Nephron (organoid): ENCODE measurements around the gene PCBP3.
A peak's percentile ranks its signal among the peaks of the same experiment; 100 is the strongest.

Source experiments
- H3K27ac Mint-ChIP-seq, 3 experiments: 2 replicates each; pipeline ENCODE4 v1.8.0; 2020; ENCODE audit warnings: mixed read lengths in 3 of 3, mild to moderate bottlenecking in 2 of 3, moderate library complexity in 1 of 3
- H3K27me3 Mint-ChIP-seq: 2 replicates; pipeline ENCODE4 v1.8.0; 2021; ENCODE audit warnings: low read depth, mild to moderate bottlenecking, moderate library complexity, mixed read lengths
- H3K36me3 Mint-ChIP-seq: 2 replicates; pipeline ENCODE4 v1.8.0; 2020; ENCODE audit warnings: low read depth, mixed read lengths
- H3K4me1 Mint-ChIP-seq: 2 replicates; pipeline ENCODE4 v1.8.0; 2020; ENCODE audit warnings: mixed read lengths
- H3K4me3 Mint-ChIP-seq, 3 experiments: 2 replicates each; pipeline ENCODE4 v1.8.0; 2020; ENCODE audit warnings: mild to moderate bottlenecking in 3 of 3, mixed read lengths in 3 of 3, moderate library complexity in 2 of 3
- H3K9me3 Mint-ChIP-seq: 2 replicates; pipeline ENCODE4 v1.8.0; 2020; ENCODE audit warnings: mixed read lengths
- CTCF ChIP-seq, 3 experiments: fragments of 200-600 bp; sonication (generic); IDR thresholded peaks; one replicate each; pipeline ENCODE4 v1.5.0; 2021; ENCODE audit warnings: antibody characterized with exemption in 3 of 3; ENCODE audit not compliant: unreplicated experiment in 3 of 3

The PCBP3 gene

DNA sequence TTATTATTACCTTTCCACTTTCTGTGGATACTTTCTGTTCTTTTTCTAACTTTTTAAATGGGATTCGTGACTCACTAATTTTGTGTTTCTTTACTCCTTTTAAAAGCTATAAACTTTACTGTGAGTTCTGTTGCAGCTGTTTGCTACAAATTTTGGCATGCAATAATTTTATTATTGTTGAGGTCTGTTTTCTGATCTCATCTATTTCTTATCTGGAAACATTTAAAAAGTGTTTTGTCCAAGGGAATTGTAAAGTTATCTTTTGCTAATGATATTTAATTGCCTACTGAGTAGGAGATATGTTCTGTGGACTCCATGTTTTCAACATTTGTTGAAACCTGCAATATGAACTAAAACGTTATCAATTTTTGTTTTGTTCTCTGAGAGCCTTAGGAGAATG, 199.9 kb downstream of the PCBP3 start:
- H3K27ac Mint-ChIP-seq = no peak overlapping the region
- H3K4me3 Mint-ChIP-seq = no peak overlapping the region
- H3K36me3 Mint-ChIP-seq = peaks cover 14% of the 10 kb centered on the region
- no peak for TF ChIP-seq CTCF (IDR thresholded peaks at IDR 0.05; ENCODE audit: unreplicated experiment in 3 of 3)
- peaks cover 37% of the 10 kb centered on the region for H3K9me3 Mint-ChIP-seq
- peaks cover 13% of the 10 kb centered on the region for H3K27me3 Mint-ChIP-seq
- H3K4me1 Mint-ChIP-seq = peaks cover 29% of the 10 kb centered on the region

DNA sequence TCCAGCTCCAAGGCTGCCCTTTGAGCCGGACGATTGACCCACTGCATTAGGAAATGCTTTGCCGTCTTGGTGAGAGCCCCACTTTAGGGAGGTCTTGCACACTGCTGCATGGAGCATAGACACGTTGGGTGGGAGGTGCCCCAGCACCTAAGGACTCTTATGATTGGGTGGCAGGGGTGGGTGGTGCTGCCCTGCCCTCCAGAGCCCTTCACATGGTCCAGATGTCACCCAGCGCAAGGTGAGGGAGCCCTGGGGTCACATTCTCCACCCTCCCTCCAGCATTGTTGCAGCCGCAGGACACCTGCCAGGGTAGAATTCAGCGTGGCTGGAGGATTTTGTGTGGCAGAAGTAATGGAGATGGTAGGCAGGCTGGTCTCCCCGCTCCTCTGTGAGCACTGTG, 200.7 kb downstream of the PCBP3 start:
- Mint-ChIP-seq H3K4me3 (no peak overlapping the region), H3K27ac (no peak overlapping the region), H3K36me3 (peaks cover 10% of the 10 kb centered on the region), H3K27me3 (peaks cover 15% of the 10 kb centered on the region), H3K4me1 (peaks cover 31% of the 10 kb centered on the region), H3K9me3 (peaks cover 33% of the 10 kb centered on the region)
- TF ChIP-seq CTCF (IDR thresholded peaks at IDR 0.05; ENCODE audit: unreplicated experiment in 3 of 3) = no peak

- Mint-ChIP-seq H3K36me3 (peaks cover 10% of the 10 kb centered on the region), H3K27ac (no peak overlapping the region), H3K4me1 (peaks cover 31% of the 10 kb centered on the region), H3K27me3 (peaks cover 15% of the 10 kb centered on the region), H3K4me3 (no peak overlapping the region), H3K9me3 (peaks cover 29% of the 10 kb centered on the region)
- TF ChIP-seq CTCF (IDR thresholded peaks at IDR 0.05; ENCODE audit: unreplicated experiment in 3 of 3) = no peak
Measured at GRCh38 chr21:45845063-45845769, 201.7 kb downstream of the PCBP3 start.

- peaks cover 26% of the 10 kb centered on the region for H3K9me3 Mint-ChIP-seq
- TF ChIP-seq CTCF (IDR thresholded peaks at IDR 0.05; ENCODE audit: unreplicated experiment in 3 of 3) = no peak
- no peak overlapping the region for H3K4me3 Mint-ChIP-seq
- H3K36me3 Mint-ChIP-seq = peaks cover 10% of the 10 kb centered on the region
- no peak overlapping the region for H3K27ac Mint-ChIP-seq
- peaks cover 15% of the 10 kb centered on the region for H3K27me3 Mint-ChIP-seq
- peaks cover 31% of the 10 kb centered on the region for H3K4me1 Mint-ChIP-seq
Measured at GRCh38 chr21:45845770-45846090, 202.2 kb downstream of the PCBP3 start.

DNA sequence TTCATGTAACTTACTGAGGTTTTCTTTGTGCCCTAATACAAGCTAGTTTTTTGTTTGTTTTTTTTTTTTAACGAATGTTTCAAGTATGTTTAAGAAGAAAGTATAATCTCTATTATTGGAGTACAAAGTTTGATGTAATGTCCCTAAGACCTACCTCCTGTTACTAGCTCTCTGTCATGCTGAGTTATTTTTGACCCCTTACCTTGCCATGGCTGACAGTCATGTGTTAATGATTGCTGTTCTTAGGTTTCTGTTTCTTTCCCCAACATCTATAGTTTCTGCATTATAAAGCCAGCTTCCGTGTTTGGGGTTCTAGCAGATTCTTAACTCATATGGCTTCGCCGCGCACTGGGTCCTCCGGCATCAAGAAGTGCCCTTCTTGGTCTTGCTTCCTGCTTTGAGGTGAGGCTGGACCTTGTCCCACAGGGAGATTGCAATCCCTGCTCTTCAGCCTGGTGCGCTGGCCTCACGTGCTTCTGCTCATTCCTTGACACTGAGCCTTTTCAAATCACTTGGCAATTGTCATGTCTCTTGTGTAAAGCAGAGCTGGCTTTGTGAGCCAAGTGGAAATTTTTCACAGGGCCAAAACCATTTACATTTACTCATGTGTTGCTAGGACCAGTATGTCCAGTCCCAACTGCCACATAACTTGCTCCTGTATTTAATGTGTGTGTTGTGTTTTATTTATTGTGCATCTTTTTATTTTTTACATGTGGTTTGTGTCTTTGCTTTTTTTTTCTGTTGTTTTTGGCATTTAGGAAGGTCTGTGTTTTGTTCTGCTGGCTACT, 203.0 kb downstream of the PCBP3 start:
- TF ChIP-seq CTCF (IDR thresholded peaks at IDR 0.05; ENCODE audit: unreplicated experiment in 3 of 3) = no peak
- no peak overlapping the region for H3K4me3 Mint-ChIP-seq
- H3K9me3 Mint-ChIP-seq = peaks cover 18% of the 10 kb centered on the region
- peaks cover 31% of the 10 kb centered on the region for H3K4me1 Mint-ChIP-seq
- peak overlapping the region; percentile 33 to 57 (median 52) for H3K27ac Mint-ChIP-seq
- peaks cover 15% of the 10 kb centered on the region for H3K27me3 Mint-ChIP-seq
- H3K36me3 Mint-ChIP-seq = peaks cover 5% of the 10 kb centered on the region
